Skin epidermis (tissue), 12 donors: ENCODE data around the gene CD82.
A peak's percentile ranks its signal among the peaks of the same experiment; 100 is the strongest.
"Not testable (repeated sequence)": the region's sequence is repeated elsewhere in the genome, so short reads cannot be mapped to it uniquely, and the experiment has no call there.

Experiments
- H3K27ac ChIP-seq, 21 experiments: fragments of 200-600 bp; sonication (generic) in 11 of 21; one replicate each; pipeline ENCODE4 v1.5.0; 2020; ENCODE audit warnings: mild to moderate bottlenecking in 3 of 21, inconsistent platforms in 2 of 21, moderate library complexity in 2 of 21
- H3K4me3 ChIP-seq, 7 experiments: fragments of 200-600 bp; sonication (generic) in 2 of 7; one replicate each; pipeline ENCODE4 v1.5.0; 2020; ENCODE audit warnings: inconsistent platforms in 2 of 7, mild to moderate bottlenecking in 2 of 7, moderate library complexity in 1 of 7

Gene CD82

GRCh38 chr11:44645827-44646226 lies 80.4 kb downstream of the CD82 start:
- H3K27ac ChIP-seq, result no peak overlapping the region

GRCh38 chr11:44647255-44647955 lies 81.9 kb downstream of the CD82 start:
- H3K4me3 ChIP-seq, H3K27ac ChIP-seq: not testable (repeated sequence)

More at GRCh38 chr11:44645827-44646226, 80.4 kb downstream of the CD82 start:
- no peak overlapping the region for H3K4me3 ChIP-seq

- Histone ChIP-seq H3K27ac (no peak overlapping the region), H3K4me3 (no peak overlapping the region)
These were observed 82.6 kb downstream of the CD82 start for GRCh38 chr11:44648109-44648508.

- Histone ChIP-seq H3K4me3 (no peak overlapping the region), H3K27ac (no peak overlapping the region)
These were observed 86.2 kb downstream of the CD82 start for GRCh38 chr11:44651535-44652155.

- no peak overlapping the region for H3K27ac ChIP-seq
- H3K4me3 ChIP-seq, result no peak overlapping the region
These were observed 87.6 kb downstream of the CD82 start for GRCh38 chr11:44652901-44653644.

- no peak overlapping the region for H3K4me3 ChIP-seq
These were observed 88.6 kb downstream of the CD82 start for GRCh38 chr11:44654057-44654456.

GRCh38 chr11:44654596-44654995 lies 89.1 kb downstream of the CD82 start:
- no peak overlapping the region for H3K4me3 ChIP-seq
- H3K27ac ChIP-seq, result no peak overlapping the region

More at GRCh38 chr11:44654057-44654456, 88.6 kb downstream of the CD82 start:
- no peak overlapping the region for H3K27ac ChIP-seq

GRCh38 chr11:44657836-44658505 lies 92.5 kb downstream of the CD82 start:
- H3K27ac ChIP-seq, result no peak overlapping the region

GRCh38 chr11:44658506-44658850 lies 93.0 kb downstream of the CD82 start:
- no peak overlapping the region for H3K27ac ChIP-seq
- no peak overlapping the region for H3K4me3 ChIP-seq

More at GRCh38 chr11:44657836-44658505, 92.5 kb downstream of the CD82 start:
- H3K4me3 ChIP-seq, result no peak overlapping the region

GRCh38 chr11:44659641-44660040 lies 94.2 kb downstream of the CD82 start:
- Histone ChIP-seq H3K27ac (no peak overlapping the region), H3K4me3 (no peak overlapping the region)

GRCh38 chr11:44660535-44660934 lies 95.1 kb downstream of the CD82 start:
- not testable (repeated sequence) for H3K4me3 ChIP-seq, H3K27ac ChIP-seq

GRCh38 chr11:44661311-44661717 lies 95.9 kb downstream of the CD82 start:
- peak overlapping the region in 1 of 21 experiments; percentile 3 for H3K27ac ChIP-seq
- no peak overlapping the region for H3K4me3 ChIP-seq
